Mucosa of descending colon (tissue), 3 donors: ENCODE data around the gene VRK3. TPM values are rescaled to one million over a fixed set of nuclear protein-coding genes. Genes with fewer than 3 reads are reported as not detected.
A peak's percentile ranks its signal among the peaks of the same experiment; 100 is the strongest.
"Not testable (repeated sequence)": the region's sequence is repeated elsewhere in the genome, so short reads cannot be mapped to it uniquely, and the experiment has no call there.

Source experiments
- ATAC-seq: fragments of 200-7000 bp; cut with Tn5 transposase; one replicate; pipeline ENCODE4 v1.9.1; 2020; ENCODE audit warnings: mild to moderate bottlenecking, moderate library complexity
- DNase-seq, 3 donors: peaks; one replicate each; pipeline ENCODE4 v3.0.0-alpha.2; 2020
- H3K36me3 ChIP-seq: fragments of 200-600 bp; one replicate; pipeline ENCODE4 v1.8.0; 2021; ENCODE audit warnings: low read depth, mild to moderate bottlenecking
- H3K4me1 ChIP-seq: fragments of 200-600 bp; one replicate; pipeline ENCODE4 v1.8.0; 2021; ENCODE audit warnings: low read depth, mild to moderate bottlenecking
- H3K4me3 ChIP-seq: fragments of 200-600 bp; one replicate; pipeline ENCODE4 v1.8.0; 2021; ENCODE audit warnings: mild to moderate bottlenecking
- H3K9me3 ChIP-seq: fragments of 200-600 bp; one replicate; pipeline ENCODE4 v1.8.0; 2021; ENCODE audit warnings: mild to moderate bottlenecking
- intact Hi-C, 2 donors: fragments of 100-400 bp; cut with DNase I in 1 of 2; cut with micrococcal nuclease in 1 of 2; formaldehyde crosslinking; loops; one replicate each; pipeline versions ENCODE4 v1.11.0 to v1.11.1; 2022; cut with DNase I, micrococcal nuclease
- total RNA-seq, 3 donors: library from RNA; stranded (reverse); fragmentation: NEBNext Ultra II Directional in 2 of 3; extraction: Animal tissue kit (Norgen Biotek cat#: 25700) in 2 of 3; gene quantifications; one replicate each; pipeline versions ENCODE4 v1.2.1 to v1.2.4, GENCODE V29; 2021 to 2023
- TF ChIP-seq, protein P1 (sequence below): fragments of 200-600 bp; IDR thresholded peaks from one replicate; pipeline ENCODE4 v1.8.0; 2022; ENCODE audit warnings: antibody characterized with exemption, mild to moderate bottlenecking
- donor health status: DM: no; HTN: no; CAD: no; lungs with moderate emphysema.
- donor health status: DM: no; HTN: no; CAD: no.
- donor health status: DM: no; HTN: yes; CAD: no.

Gene VRK3
- total RNA-seq, 3 donors from 2014 or later: 53.8 to 72.9 (median 62.7) TPM

DNA sequence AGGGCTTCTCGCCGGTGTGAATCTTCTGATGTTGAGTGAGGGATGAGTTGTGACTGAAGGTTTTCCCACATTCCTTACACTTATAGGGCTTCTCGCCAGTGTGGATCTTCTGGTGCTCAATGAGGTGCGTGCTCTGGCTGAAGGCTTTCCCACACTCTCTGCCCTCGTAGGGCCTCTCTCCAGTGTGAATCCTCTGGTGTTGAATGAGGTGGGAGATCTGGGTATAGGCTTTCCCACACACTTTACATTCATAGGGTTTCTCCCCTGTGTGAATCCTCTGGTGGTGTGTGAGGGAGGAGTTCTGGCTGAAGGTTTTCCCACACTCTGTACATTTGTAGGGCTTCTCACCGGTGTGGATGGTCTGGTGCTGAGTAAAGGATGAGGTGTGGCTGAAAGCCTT is 33.9 kb upstream of the VRK3 start:
- TF ChIP-seq, protein P1, sequence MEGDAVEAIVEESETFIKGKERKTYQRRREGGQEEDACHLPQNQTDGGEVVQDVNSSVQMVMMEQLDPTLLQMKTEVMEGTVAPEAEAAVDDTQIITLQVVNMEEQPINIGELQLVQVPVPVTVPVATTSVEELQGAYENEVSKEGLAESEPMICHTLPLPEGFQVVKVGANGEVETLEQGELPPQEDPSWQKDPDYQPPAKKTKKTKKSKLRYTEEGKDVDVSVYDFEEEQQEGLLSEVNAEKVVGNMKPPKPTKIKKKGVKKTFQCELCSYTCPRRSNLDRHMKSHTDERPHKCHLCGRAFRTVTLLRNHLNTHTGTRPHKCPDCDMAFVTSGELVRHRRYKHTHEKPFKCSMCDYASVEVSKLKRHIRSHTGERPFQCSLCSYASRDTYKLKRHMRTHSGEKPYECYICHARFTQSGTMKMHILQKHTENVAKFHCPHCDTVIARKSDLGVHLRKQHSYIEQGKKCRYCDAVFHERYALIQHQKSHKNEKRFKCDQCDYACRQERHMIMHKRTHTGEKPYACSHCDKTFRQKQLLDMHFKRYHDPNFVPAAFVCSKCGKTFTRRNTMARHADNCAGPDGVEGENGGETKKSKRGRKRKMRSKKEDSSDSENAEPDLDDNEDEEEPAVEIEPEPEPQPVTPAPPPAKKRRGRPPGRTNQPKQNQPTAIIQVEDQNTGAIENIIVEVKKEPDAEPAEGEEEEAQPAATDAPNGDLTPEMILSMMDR: no peak
- no peak overlapping the region for H3K4me3 ChIP-seq
- DNase-seq: no peak
- H3K36me3 ChIP-seq: no peaks in the 10 kb centered on the region
- H3K4me1 ChIP-seq: no peaks in the 10 kb centered on the region
- peaks cover 21% of the 10 kb centered on the region for H3K9me3 ChIP-seq
- intact Hi-C loops: no loop called here
- no peak for ATAC-seq

DNA sequence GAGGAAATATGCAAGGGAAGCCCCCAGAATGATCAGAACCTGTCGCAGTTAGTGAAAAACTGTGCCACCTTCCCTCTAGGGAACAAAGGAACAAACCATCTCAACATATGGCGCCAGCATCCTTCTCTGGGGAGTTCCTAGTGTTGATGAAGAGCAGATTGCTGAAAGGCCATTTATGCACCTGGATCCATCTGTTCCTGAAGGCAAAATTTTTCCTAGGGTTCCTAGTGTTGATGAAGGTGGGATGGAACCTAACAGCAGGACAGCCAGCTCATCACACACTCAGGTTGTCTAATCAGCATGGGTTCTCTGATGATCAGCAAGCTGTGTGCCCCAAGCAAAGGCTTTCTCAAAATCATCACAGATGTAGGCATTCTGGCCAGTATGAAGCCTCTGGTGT is 33.3 kb upstream of the VRK3 start:
- TF ChIP-seq, protein P1: no peak
- intact Hi-C loops: no loop called here
- Histone ChIP-seq H3K9me3 (peaks cover 21% of the 10 kb centered on the region), H3K4me3 (no peak overlapping the region), H3K4me1 (no peaks in the 10 kb centered on the region), H3K36me3 (no peaks in the 10 kb centered on the region)
- DNase-seq: no peak
- no peak for ATAC-seq

DNA sequence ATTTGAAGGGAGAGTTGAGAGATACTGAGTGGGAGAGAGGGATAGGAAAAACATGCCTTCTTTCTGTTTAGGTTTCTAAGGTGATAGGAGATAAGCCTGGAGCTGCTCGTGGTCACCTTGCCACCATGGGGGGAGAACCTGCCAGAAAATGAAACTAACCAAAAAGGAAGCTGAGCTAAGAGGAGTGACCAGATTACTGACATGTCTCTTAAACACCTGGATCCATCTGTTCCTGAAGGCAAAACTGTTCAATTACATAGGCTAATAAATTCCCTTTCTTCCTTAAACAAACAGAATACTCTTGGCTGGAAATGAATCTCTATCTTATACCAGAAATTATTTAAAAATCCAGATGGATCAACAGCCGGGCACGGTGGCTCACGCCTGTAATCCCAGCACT is 27.9 kb upstream of the VRK3 start:
- Histone ChIP-seq H3K36me3 (no peaks in the 10 kb centered on the region), H3K4me1 (peaks cover 9% of the 10 kb centered on the region), H3K9me3 (peaks cover 2% of the 10 kb centered on the region), H3K4me3 (no peak overlapping the region)
- no peak for ATAC-seq
- intact Hi-C loops: no loop called here
- no peak for DNase-seq
- TF ChIP-seq, protein P1: no peak

DNA sequence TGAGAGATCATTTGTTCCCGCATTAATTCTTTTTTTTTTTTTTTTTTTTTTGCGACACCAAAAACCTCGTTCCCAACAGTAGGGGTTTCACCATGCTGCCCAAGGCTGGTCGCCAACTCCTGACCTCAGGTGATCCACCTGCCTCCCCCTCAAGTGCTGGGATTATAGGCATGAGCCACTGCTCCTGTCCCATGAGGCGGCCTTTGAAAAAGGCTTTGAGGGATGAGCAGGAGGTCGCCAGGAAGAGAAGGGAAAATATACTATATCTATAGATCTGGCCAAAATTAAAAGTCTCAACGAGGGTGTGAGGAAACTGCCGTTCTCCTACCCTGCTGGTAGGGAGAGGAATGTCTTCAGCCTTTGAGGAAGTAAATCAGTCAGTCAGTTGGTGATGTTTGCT is 26.8 kb upstream of the VRK3 start:
- ATAC-seq (no peak), DNase-seq (no peak)
- H3K4me3 ChIP-seq: no peak overlapping the region
- no peaks in the 10 kb centered on the region for H3K9me3 ChIP-seq
- TF ChIP-seq, protein P1: no peak
- intact Hi-C loops: no loop called here
- no peaks in the 10 kb centered on the region for H3K36me3 ChIP-seq
- peaks cover 9% of the 10 kb centered on the region for H3K4me1 ChIP-seq

DNA sequence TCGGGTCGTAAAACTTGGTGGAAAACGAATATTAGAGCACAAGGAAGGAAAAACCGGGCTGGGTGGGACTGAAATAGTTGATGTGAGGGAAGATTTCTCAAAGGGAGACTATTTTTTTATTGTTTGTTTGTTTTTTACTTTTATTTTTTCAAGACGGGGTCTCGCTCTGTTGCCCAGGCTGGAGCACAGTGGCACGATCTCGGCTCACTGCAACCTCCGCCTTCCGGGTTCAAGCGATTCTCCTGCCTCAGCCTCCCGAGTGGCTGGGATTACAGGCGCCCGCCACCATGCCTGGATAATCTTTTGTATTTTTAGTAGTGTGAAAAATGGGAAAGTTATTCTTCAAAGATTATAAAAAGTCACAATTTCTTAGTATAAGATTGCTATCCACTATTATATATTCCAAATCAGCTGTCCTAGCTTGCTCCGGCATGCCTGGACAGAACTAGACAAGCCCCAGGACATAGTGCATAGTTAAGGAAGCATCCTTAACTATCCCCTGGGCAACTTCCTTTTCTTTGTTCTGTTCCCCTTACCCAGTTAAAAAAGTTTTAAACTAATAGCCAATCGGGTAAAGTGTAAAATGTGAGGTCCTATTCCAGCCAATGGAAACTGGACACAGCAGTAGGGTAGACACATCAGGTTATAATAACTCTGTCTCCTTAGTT is 26.2 kb upstream of the VRK3 start:
- DNase-seq, intact Hi-C loops, H3K36me3 ChIP-seq, H3K4me1 ChIP-seq, ATAC-seq, H3K4me3 ChIP-seq, H3K9me3 ChIP-seq: not testable (repeated sequence)

DNA sequence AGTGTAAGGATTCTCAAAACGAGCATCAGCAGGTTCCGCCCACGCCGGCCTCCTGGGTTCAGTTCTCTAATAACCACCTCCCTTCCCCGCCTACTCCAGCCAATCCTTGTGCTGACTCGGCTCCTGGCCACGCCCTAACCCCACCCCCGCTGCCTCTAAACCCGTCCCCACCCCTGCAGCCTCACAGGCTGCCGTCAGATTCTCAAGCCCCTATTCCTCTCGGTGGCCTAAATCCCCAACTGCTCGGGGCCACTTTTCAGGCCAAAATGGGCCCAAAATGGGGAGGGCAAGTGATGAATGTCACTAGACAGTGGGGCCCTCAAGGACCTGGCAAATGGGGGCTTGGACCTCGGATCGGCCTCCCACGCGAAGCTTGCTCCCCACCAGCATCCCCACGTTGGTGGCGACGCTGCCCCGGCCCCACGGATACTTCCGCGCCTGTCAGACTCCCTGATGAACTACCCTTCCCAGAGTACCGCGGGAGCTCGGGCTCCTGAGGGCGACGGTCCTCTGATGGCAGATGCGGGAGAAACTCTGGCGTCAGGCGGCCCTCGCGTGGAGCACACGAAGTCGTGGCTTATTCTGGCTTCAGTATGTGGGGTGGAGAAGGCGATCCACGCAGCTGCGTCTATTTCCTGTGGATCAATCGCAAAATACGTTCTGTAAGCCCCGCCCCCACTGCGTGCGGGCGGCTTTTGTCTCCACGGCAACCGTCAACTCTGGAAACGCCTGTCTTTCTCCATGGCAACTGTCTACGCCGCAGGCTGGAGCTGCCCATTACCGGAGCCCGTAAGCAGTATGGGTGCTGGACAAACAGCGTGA is 25.4 kb upstream of the VRK3 start:
- TF ChIP-seq, protein P1: no peak
- DNase-seq: peak; percentile 80 to 87 (median 86)
- Histone ChIP-seq H3K9me3 (peaks cover 13% of the 10 kb centered on the region), H3K4me3 (no peak overlapping the region), H3K36me3 (peaks cover 2% of the 10 kb centered on the region), H3K4me1 (peaks cover 9% of the 10 kb centered on the region)
- intact Hi-C loops: no loop called here
- ATAC-seq: peak; percentile 95
